Astrocyte (in vitro differentiated cells and primary cell): Measurements from ENCODE around the gene CPTP. TPM values are rescaled to one million over a fixed set of nuclear protein-coding genes. Genes with fewer than 3 reads are reported as not detected.

Source experiments
- DNase-seq: peaks from one replicate; pipeline ENCODE4 v3.0.0-alpha.2; 2010; ENCODE audit warnings: low read depth
- FAIRE-seq: peaks from 2 replicates; lab custom pipeline; 2011; peaks lifted over from hg19 to GRCh38; lab: Jason Lieb, UNC
- H2AFZ ChIP-seq: 2 replicates; pipeline ENCODE4 v1.6.0; 2012; ENCODE audit warnings: low read depth, low read length, inconsistent platforms
- H3K27ac ChIP-seq: 2 replicates; pipeline ENCODE4 v1.5.1; 2011; ENCODE audit warnings: low read depth, low read length, inconsistent platforms
- H3K27me3 ChIP-seq: 2 replicates; pipeline ENCODE4 v1.6.0; 2011; ENCODE audit warnings: low read length, inconsistent platforms; ENCODE audit not compliant: insufficient read depth
- H3K36me3 ChIP-seq: 2 replicates; pipeline ENCODE4 v1.5.1; 2011; ENCODE audit warnings: low read length, inconsistent platforms; ENCODE audit not compliant: insufficient read depth
- H3K4me1 ChIP-seq: 2 replicates; pipeline ENCODE4 v1.5.1; 2011; ENCODE audit warnings: low read length, inconsistent platforms; ENCODE audit not compliant: insufficient read depth
- H3K4me2 ChIP-seq: 2 replicates; pipeline ENCODE4 v1.6.0; 2012; ENCODE audit warnings: low read length, inconsistent platforms
- H3K4me3 ChIP-seq: 2 replicates; pipeline ENCODE4 v1.5.1; 2011; ENCODE audit warnings: low read depth, mild to moderate bottlenecking, low read length, inconsistent platforms; ENCODE audit not compliant: insufficient read depth
- H3K79me2 ChIP-seq: 2 replicates; pipeline ENCODE4 v1.6.0; 2012; ENCODE audit warnings: mild to moderate bottlenecking, low read length, inconsistent platforms; ENCODE audit not compliant: insufficient read depth
- H3K9ac ChIP-seq: 2 replicates; pipeline ENCODE4 v1.6.0; 2012; ENCODE audit warnings: mild to moderate bottlenecking, low read length, inconsistent platforms
- H3K9me3 ChIP-seq: 2 replicates; pipeline ENCODE4 v1.5.1; 2012; ENCODE audit warnings: low read depth, mild to moderate bottlenecking, low read length, inconsistent platforms; ENCODE audit not compliant: insufficient read depth
- H4K20me1 ChIP-seq: 2 replicates; pipeline ENCODE4 v1.6.0; 2012; ENCODE audit warnings: low read length, inconsistent platforms; ENCODE audit not compliant: insufficient read depth
- H3K27ac Mint-ChIP-seq: one replicate; pipeline ENCODE4 v1.8.0; 2021; ENCODE audit warnings: mild to moderate bottlenecking, mixed read lengths; ENCODE audit not compliant: unreplicated experiment
- H3K27me3 Mint-ChIP-seq: one replicate; pipeline ENCODE4 v1.8.0; 2021; ENCODE audit warnings: low read depth, mixed read lengths; ENCODE audit not compliant: unreplicated experiment
- H3K36me3 Mint-ChIP-seq: one replicate; pipeline ENCODE4 v1.8.0; 2021; ENCODE audit warnings: low read depth, mixed read lengths; ENCODE audit not compliant: unreplicated experiment
- H3K4me1 Mint-ChIP-seq: one replicate; pipeline ENCODE4 v1.8.0; 2021; ENCODE audit warnings: low read depth, mixed read lengths; ENCODE audit not compliant: unreplicated experiment
- H3K4me3 Mint-ChIP-seq: one replicate; pipeline ENCODE4 v1.8.0; 2021; ENCODE audit warnings: mild to moderate bottlenecking, moderate library complexity, mixed read lengths; ENCODE audit not compliant: unreplicated experiment
- H3K9me3 Mint-ChIP-seq: one replicate; pipeline ENCODE4 v1.8.0; 2021; ENCODE audit warnings: mild to moderate bottlenecking, mixed read lengths; ENCODE audit not compliant: unreplicated experiment
- EZH2 ChIP-seq: IDR thresholded peaks from 2 replicates; pipeline ENCODE4 v1.6.1; 2012; ENCODE audit warnings: mild to moderate bottlenecking, low read length, inconsistent platforms; ENCODE audit not compliant: insufficient read depth
- total RNA-seq: library from RNA; stranded (reverse); gene quantifications from 2 replicates; pipeline ENCODE4 v1.2.1, GENCODE V29; 2021
- TF ChIP-seq, protein P1 (sequence below): IDR thresholded peaks from 2 replicates; pipeline ENCODE4 v1.5.1; 2011; ENCODE audit warnings: low read depth, mild to moderate bottlenecking, inconsistent platforms, low read length, moderate library complexity; ENCODE audit not compliant: insufficient read depth

The CPTP gene
- total RNA-seq, 1 donor from 2014 or later = 28.5 TPM

DNA sequence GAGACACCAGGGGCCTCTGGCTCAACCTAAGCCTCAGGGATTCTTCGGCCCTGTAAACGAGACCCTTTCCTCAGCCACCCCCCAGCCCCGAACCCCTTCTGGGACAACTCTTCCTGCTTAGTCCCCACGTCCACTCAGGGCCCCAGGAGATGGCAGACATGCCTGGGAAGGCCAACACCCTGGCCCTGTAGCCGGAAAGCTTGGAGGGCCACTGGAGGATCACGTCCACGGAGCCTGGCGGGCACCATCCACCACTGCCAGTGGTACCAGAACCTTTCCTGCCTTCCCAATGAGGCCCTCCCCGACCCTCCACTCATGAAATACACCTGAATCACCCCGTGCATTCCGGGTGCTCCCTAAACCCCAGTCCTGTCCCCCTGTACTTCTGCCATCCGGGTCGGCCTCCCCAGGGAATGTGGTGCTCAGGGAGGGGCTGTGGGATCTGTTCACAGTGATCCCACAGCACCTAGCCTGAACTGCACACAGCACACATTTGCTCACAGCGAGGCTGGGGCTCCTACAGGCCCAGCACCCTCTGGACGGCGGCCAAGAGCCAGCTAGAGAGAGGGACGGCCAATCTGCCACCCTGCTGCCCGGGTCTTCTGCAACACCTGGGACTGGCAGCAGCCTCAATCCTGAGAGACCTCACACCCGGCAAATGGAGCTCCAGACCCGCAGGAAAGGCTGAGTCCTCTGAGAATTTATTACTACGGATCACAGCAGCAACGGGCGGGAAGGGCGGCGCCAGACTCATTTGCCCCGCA, 48.6 kb downstream of the CPTP start:
- H3K79me2 ChIP-seq = peaks cover 34% of the 10 kb centered on the region
- no peak overlapping the region for H2AFZ ChIP-seq
- no peaks in the 10 kb centered on the region for H3K27me3 ChIP-seq
- peak overlapping the region; percentile 91 for H3K4me2 ChIP-seq
- H4K20me1 ChIP-seq = peaks cover 26% of the 10 kb centered on the region
- H3K9ac ChIP-seq = peak overlapping the region; percentile 94
- peaks cover 10% of the 10 kb centered on the region for H3K4me1 Mint-ChIP-seq
- FAIRE-seq (no peak), DNase-seq (no peak)
- H3K27ac ChIP-seq = no peak overlapping the region
- H3K4me3 ChIP-seq = peak overlapping the region; percentile 78
- peak overlapping the region; percentile 47 for H3K27ac Mint-ChIP-seq
- H3K4me3 Mint-ChIP-seq = peak overlapping the region; percentile 86
- H3K4me1 ChIP-seq = peaks cover 18% of the 10 kb centered on the region
- TF ChIP-seq, protein P1, sequence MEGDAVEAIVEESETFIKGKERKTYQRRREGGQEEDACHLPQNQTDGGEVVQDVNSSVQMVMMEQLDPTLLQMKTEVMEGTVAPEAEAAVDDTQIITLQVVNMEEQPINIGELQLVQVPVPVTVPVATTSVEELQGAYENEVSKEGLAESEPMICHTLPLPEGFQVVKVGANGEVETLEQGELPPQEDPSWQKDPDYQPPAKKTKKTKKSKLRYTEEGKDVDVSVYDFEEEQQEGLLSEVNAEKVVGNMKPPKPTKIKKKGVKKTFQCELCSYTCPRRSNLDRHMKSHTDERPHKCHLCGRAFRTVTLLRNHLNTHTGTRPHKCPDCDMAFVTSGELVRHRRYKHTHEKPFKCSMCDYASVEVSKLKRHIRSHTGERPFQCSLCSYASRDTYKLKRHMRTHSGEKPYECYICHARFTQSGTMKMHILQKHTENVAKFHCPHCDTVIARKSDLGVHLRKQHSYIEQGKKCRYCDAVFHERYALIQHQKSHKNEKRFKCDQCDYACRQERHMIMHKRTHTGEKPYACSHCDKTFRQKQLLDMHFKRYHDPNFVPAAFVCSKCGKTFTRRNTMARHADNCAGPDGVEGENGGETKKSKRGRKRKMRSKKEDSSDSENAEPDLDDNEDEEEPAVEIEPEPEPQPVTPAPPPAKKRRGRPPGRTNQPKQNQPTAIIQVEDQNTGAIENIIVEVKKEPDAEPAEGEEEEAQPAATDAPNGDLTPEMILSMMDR = no peak
- TF ChIP-seq EZH2 = no peak
- H3K9me3 ChIP-seq = no peaks in the 10 kb centered on the region
- peaks cover 2% of the 10 kb centered on the region for H3K36me3 Mint-ChIP-seq
- H3K9me3 Mint-ChIP-seq = no peaks in the 10 kb centered on the region
- H3K27me3 Mint-ChIP-seq = no peaks in the 10 kb centered on the region
- peaks cover 3% of the 10 kb centered on the region for H3K36me3 ChIP-seq

DNA sequence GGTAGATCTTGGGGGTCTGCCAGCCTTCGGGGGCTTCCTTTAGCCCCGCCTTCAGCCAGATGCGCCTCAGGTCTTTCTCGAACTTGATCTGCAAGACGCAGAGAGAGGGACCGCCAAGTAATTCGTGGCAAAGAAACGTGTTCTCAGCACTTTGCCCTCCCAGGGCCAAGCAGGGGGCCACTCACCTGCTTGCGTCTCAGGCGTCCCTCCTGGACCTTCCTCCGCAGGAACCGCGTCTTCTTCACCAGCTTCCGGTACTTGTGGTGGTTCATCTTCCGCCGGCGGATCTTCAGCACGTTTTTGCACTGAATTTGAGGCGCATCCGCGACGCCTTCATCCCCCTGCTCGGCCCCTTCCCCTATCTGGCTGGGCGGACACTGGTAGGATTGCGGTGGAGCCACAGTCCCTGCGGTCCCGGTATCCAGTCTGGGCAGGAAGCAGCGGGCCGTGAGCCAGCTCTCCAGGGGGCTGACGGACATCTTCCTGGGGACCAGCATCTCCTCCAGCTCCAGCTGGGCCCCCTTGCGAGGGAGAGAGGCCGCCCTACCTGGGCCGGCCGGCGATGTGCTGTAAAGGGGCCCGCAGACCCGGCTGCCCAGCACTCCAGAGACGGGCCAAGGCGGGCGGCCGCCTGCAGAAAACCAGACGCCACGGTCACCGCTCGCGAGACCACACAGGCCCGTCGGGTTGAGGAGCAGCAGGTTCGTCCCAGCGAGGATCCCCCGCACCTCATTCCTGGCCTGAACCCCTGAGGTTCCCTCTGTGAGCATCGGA, 49.4 kb downstream of the CPTP start:
- H3K9me3 ChIP-seq = no peaks in the 10 kb centered on the region
- H3K36me3 ChIP-seq = peaks cover 3% of the 10 kb centered on the region
- peaks cover 18% of the 10 kb centered on the region for H3K4me1 ChIP-seq
- peak overlapping the region; percentile 91 for H3K4me2 ChIP-seq
- Mint-ChIP-seq H3K27ac (peak overlapping the region; percentile 47), H3K9me3 (no peaks in the 10 kb centered on the region), H3K4me3 (peak overlapping the region; percentile 86), H3K36me3 (peaks cover 2% of the 10 kb centered on the region), H3K27me3 (no peaks in the 10 kb centered on the region), H3K4me1 (peaks cover 10% of the 10 kb centered on the region)
- TF ChIP-seq, protein P1 = no peak
- H2AFZ ChIP-seq = no peak overlapping the region
- H3K27ac ChIP-seq = peak overlapping the region; percentile 81
- FAIRE-seq (no peak), DNase-seq (no peak)
- H4K20me1 ChIP-seq = peaks cover 26% of the 10 kb centered on the region
- H3K79me2 ChIP-seq = peaks cover 34% of the 10 kb centered on the region
- H3K4me3 ChIP-seq = peak overlapping the region; percentile 78
- H3K9ac ChIP-seq = peak overlapping the region; percentile 94
- H3K27me3 ChIP-seq = no peaks in the 10 kb centered on the region
